D721Med (cell line): ENCODE results near the gene PEAR1.

Experiments
- DNase-seq: peaks from one replicate; pipeline ENCODE4 v3.0.0; 2011; ENCODE audit warnings: low spot score; ENCODE audit not compliant: insufficient read length
- FAIRE-seq: peaks from 2 replicates; lab custom pipeline; 2011; peaks lifted over from hg19 to GRCh38; lab: Jason Lieb, UNC
- TF ChIP-seq, protein P1 (sequence below): IDR thresholded peaks from 2 replicates; pipeline ENCODE4 v1.5.1; 2012; ENCODE audit warnings: mild to moderate bottlenecking, control low read depth; ENCODE audit not compliant: insufficient read depth; ENCODE audit errors: missing control alignments

PEAR1 gene

DNA sequence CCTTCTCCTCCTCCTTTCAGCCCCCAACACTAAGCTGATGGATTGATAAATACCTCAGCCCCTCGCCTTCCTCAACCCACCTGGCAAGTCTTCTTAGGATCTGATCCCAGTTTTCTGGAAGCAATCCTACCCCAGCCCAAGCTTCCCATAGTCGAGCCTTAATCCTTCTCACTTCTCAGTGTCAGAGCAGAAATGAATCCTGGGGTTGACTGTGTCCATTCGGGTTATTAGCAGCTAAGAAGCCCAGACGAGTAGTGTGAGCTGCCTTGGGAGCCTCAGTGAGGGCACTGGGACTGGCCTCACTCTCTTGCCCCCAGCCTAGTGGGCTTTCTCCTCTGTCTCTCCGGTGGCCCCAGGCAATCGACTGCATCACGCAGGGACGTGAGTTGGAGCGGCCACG lies 12.4 kb upstream of the PEAR1 start:
- no peak for FAIRE-seq

DNA sequence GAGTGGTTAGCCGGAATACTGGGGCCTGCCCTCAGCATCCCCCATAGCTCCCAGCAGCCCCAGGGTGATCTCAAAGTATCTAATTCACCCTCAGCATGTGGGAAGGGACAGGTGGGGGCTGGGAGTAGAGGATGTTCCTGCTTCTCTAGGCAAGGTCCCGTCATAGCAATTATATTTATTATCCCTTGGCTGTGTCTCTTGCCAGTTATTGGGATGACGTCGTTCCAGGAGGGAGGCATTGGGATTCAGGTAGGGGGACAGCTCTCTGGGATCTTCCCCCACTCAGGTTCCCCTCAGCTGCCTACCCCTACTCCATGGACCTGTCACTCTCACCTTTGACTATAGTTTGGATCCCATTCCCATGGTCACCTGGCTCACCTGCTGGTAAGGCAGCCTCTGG lies 11.9 kb upstream of the PEAR1 start:
- DNase-seq (no peak), FAIRE-seq (no peak)
- TF ChIP-seq, protein P1, sequence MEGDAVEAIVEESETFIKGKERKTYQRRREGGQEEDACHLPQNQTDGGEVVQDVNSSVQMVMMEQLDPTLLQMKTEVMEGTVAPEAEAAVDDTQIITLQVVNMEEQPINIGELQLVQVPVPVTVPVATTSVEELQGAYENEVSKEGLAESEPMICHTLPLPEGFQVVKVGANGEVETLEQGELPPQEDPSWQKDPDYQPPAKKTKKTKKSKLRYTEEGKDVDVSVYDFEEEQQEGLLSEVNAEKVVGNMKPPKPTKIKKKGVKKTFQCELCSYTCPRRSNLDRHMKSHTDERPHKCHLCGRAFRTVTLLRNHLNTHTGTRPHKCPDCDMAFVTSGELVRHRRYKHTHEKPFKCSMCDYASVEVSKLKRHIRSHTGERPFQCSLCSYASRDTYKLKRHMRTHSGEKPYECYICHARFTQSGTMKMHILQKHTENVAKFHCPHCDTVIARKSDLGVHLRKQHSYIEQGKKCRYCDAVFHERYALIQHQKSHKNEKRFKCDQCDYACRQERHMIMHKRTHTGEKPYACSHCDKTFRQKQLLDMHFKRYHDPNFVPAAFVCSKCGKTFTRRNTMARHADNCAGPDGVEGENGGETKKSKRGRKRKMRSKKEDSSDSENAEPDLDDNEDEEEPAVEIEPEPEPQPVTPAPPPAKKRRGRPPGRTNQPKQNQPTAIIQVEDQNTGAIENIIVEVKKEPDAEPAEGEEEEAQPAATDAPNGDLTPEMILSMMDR = no peak

More for the DNA sequence above, 12.4 kb upstream of the PEAR1 start:
- TF ChIP-seq, protein P1 = no peak
- DNase-seq = no peak

DNA sequence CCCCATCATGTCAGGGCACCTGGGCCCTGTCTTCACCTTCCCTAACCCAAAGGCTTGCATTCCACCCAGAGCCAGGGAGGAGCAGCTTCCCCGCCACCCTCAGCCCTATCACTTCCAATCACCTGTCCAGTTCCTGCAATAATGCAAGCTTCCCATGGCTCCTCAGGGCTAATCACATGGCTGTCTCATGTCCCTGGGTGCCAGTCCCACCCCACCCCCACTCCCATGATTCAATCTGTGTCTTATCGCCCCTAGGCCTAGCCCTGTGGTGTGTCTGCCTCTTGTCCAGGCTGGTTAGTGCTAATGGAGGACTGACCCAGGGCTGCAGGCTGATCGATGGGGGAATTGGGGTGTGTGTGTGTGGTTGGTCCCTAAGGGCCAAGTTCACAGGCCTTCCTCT lies 11.0 kb upstream of the PEAR1 start:
- DNase-seq (no peak), FAIRE-seq (no peak)

DNA sequence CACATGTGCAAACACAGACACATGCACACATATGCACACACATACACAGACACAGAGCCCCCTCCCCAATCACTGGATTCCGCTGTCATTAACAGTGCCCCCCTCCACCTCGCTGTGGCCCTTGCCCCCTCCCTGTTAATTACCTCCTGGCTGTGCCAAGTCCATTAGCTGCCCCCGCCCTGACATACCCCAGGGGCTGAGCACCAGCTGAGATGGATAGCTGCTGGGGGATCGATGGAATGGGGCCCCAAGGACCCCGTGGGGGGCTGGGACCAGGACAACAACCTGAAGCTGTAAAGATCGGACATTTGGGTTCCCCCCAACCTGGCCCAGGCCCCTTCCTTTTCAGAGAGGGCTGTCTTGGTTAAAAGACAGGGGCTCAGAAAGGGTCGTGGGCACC lies 9.6 kb upstream of the PEAR1 start:
- TF ChIP-seq, protein P1 = no peak
- DNase-seq = no peak
- FAIRE-seq = no peak

More for the DNA sequence above, 11.0 kb upstream of the PEAR1 start:
- TF ChIP-seq, protein P1 = no peak

DNA sequence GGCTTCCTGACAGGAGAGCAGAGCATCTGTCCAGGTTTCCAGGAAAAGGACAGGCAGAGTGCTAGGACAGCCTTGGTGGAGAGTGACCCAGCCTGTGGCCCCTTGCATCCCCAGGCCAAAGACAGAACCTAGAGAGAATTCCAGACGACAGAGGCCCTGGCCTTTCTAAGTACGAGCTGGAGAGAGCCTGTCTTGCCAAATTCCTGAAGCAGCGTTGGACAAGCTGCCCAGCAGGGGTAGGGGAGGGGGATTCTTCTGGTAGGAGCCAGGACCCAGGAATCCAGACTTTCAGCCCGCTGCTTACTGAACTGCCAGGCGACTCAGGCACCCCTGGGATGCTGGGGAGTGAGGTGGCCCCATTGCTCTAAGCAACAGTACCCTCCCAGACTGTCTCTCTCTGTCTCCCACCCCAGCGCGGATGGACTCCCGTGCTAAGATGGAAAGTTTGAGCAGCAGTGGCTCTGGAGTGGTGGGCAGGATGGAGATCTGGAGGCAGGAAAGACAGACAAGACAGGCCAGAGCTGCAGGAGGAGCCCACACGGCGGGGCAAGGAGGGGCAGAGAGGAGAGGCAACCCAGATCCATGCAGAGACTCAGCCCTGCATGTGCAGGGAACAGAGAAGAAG lies 8.8 kb upstream of the PEAR1 start:
- DNase-seq (no peak), FAIRE-seq (no peak)
- TF ChIP-seq, protein P1 = no peak

DNA sequence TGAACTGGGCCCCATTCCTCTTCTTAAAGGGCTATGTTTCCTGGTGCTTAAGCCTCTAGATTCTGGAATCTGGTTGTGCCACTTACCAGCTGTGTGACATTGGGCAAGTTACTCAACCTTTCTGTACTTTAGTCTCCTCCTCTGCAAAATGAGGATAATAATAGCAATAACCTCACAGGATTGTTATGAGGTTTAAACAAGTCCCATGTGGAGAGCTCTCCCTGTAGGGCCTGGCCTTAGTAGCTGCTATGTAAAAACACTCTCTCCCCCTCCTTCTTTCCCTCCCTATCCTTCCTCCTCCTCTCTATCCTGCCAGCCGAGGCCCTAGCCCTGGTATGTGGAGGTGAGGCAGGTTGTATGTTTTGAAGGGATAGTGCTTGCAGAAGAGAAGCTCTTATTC lies 8.2 kb upstream of the PEAR1 start:
- TF ChIP-seq, protein P1 = no peak
- no peak for FAIRE-seq
- no peak for DNase-seq

DNA sequence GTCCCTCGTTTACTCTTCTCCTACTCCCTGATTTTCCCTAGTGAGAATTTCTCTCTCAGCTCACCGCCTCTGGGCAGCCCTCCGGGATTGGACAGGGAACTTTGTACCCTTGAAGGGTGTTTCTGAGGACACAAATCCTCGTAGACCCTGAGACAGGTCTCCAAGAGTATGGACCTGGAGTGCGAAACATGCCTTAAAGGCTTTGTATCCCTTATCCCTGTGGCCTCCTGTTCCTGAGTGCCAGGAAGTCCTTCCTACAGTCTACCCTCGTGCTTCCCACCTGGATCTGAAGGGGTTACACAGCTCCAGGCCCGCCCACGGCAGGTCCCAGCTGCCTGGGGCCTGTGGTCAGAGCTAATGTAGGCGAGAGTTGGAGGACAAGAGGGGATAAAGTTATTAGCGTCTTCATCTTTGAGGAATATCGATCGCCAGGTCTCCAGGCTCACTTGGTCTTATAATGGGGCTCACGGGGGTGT lies 7.6 kb upstream of the PEAR1 start:
- peak; percentile 61 for FAIRE-seq
- peak; percentile 80 for DNase-seq
- TF ChIP-seq, protein P1 = no peak
